NCI-H69 (cell line): ENCODE data around the gene C2orf92.

Experiments used
- DNase-seq: peaks from one replicate; lab custom pipeline; 2025; lab: John Stamatoyannopoulos, UW

The C2orf92 gene

GRCh38 chr2:97730245-97730644 is 60.7 kb downstream of the C2orf92 start:
- peak; percentile 3 for DNase-seq

GRCh38 chr2:97731274-97732020 is 61.9 kb downstream of the C2orf92 start:
- DNase-seq: no peak

GRCh38 chr2:97732436-97733340 is 63.2 kb downstream of the C2orf92 start:
- DNase-seq: no peak

GRCh38 chr2:97733341-97734035 is 64.0 kb downstream of the C2orf92 start:
- no peak for DNase-seq

GRCh38 chr2:97734061-97735051 is 64.8 kb downstream of the C2orf92 start:
- no peak for DNase-seq

- DNase-seq: no peak
Measured at GRCh38 chr2:97735161-97735561, 65.6 kb downstream of the C2orf92 start.

GRCh38 chr2:97736185-97736584 is 66.7 kb downstream of the C2orf92 start:
- DNase-seq: no peak

- no peak for DNase-seq
Measured at GRCh38 chr2:97736608-97737330, 67.3 kb downstream of the C2orf92 start.

GRCh38 chr2:97737421-97738178 is 68.1 kb downstream of the C2orf92 start:
- DNase-seq: no peak

- DNase-seq: no peak
Measured at GRCh38 chr2:97738179-97739019, 68.9 kb downstream of the C2orf92 start.

- no peak for DNase-seq
Measured at GRCh38 chr2:97739020-97739892, 69.7 kb downstream of the C2orf92 start.

- no peak for DNase-seq
Measured at GRCh38 chr2:97739893-97740245, 70.4 kb downstream of the C2orf92 start.

GRCh38 chr2:97740590-97741182 is 71.2 kb downstream of the C2orf92 start:
- DNase-seq: peak; percentile 75

- no peak for DNase-seq
Measured at GRCh38 chr2:97741251-97741650, 71.7 kb downstream of the C2orf92 start.

GRCh38 chr2:97741686-97742085 is 72.2 kb downstream of the C2orf92 start:
- no peak for DNase-seq

GRCh38 chr2:97742381-97742847 is 72.9 kb downstream of the C2orf92 start:
- peak; percentile 12 for DNase-seq

- DNase-seq: no peak
Measured at GRCh38 chr2:97743913-97744312, 74.4 kb downstream of the C2orf92 start.
